HG03432 (cell line): ENCODE measurements around the gene DRP2.
A peak's percentile ranks its signal among the peaks of the same experiment; 100 is the strongest.
"Not testable (repeated sequence)": the region's sequence is repeated elsewhere in the genome, so short reads cannot be mapped to it uniquely, and the experiment has no call there.

ENCODE experiments used
- ATAC-seq: cut with Tn5 transposase; IDR thresholded peaks from one replicate; pipeline ENCODE4 v1.9.1; 2021; ENCODE audit warnings: mild to moderate bottlenecking, moderate library complexity; ENCODE audit not compliant: unreplicated experiment

Gene DRP2

GRCh38 chrX:101237041-101237440, 17.5 kb downstream of the DRP2 start:
- ATAC-seq: no peak

DNA sequence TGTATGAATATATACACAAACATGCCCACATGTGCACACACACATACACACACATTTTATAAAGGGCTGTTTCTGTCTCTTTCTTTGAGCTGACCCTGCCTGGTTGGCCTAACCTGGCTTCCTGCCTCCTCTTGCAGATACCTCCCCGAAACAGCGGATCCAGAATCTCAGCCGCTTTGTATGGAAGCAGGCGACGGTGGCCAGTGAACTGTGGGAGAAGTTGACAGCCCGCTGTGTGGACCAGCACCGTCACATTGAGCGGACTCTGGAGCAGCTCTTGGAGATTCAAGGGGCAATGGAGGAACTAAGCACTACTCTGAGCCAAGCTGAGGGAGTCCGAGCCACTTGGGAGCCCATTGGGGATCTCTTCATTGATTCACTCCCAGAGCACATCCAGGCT, 21.9 kb downstream of the DRP2 start:
- ATAC-seq: no peak

GRCh38 chrX:101252634-101253033, 33.0 kb downstream of the DRP2 start:
- no peak for ATAC-seq

- no peak for ATAC-seq
Measured at GRCh38 chrX:101257448-101258258, 38.1 kb downstream of the DRP2 start.

DNA sequence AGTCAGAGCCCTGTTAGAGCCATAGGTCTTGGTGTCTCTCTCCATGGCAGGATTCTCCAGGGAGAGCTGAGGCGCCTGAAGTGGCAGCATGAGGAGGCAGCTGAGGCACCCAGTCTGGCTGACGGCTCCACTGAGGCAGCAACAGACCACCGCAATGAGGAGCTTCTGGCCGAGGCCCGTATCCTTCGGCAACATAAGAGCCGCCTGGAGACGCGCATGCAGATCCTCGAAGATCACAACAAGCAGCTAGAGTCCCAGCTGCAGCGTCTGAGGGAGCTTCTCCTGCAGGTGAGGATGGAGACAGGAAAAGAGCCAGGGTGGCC, 38.6 kb downstream of the DRP2 start:
- ATAC-seq: no peak

GRCh38 chrX:101260435-101260834, 40.8 kb downstream of the DRP2 start:
- ATAC-seq: no peak

- no peak for ATAC-seq
Measured at GRCh38 chrX:101262590-101262989, 43.0 kb downstream of the DRP2 start.

DNA sequence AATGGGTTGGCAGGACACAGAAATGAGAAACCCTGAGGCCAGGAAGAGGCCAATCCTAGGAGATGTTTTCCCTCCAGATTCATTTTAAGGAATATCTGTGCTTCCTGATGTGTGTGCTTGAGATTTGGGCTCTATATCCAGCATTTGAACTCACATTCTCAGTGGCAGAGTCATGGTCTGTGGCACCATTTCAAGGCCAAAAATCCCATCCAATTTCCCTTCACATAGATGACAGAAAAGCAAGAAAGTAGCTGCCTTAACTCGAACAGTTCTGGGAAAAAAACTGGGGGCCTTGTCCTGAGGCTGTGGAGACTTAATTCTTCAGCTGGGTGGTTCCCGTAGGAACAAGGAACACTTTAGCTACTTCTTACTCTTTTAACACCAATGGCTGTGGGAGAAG, 44.2 kb downstream of the DRP2 start:
- ATAC-seq: no peak

DNA sequence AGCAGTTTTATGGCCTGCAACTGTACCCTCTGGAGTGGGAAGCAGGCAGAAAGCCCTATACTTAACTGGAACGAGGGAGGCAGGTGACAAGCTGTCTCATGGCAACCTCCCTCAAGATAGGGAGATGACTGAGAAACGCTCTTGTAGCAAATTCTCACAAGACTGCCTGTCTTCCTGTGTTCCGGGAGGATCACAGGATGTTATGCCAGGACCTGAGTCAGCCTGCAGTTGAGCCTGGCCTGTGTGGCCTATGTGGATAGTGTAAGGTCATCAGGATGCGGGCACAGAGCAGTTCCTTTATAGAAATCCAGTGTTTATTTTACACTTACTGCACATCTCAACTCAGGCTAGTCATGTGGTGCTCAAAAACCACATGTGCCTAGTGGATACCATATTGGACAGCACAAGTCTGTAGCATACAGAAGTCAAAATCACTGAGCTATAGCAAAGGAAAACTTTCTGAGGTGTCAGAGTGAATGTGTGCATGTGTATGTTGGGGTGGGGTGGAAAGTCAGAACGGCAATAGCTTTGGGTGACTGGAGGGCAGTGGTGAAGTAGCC, 46.4 kb downstream of the DRP2 start:
- ATAC-seq: no peak

- no peak for ATAC-seq
Measured at GRCh38 chrX:101274198-101274597, 54.6 kb downstream of the DRP2 start.

GRCh38 chrX:101276238-101276637, 56.7 kb downstream of the DRP2 start:
- ATAC-seq: no peak

DNA sequence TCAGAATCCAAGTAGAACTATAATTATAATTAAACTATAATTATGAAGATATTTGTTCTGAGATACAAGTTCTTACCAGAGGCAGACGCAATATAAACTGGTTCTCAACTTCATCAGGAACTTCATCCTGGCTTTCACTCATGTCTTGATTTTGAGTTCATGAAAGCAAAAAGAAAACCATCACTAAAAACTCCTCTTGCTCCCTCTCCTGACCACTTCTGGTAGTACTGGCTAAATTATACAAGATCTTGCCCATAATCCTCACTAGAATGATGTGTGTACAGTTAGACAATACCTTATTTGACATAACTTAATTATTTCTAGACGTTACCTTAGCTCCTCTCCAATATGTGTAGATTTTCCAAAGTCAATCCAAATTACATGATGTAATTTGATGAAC, 67.8 kb downstream of the DRP2 start:
- ATAC-seq: peak; percentile 53

DNA sequence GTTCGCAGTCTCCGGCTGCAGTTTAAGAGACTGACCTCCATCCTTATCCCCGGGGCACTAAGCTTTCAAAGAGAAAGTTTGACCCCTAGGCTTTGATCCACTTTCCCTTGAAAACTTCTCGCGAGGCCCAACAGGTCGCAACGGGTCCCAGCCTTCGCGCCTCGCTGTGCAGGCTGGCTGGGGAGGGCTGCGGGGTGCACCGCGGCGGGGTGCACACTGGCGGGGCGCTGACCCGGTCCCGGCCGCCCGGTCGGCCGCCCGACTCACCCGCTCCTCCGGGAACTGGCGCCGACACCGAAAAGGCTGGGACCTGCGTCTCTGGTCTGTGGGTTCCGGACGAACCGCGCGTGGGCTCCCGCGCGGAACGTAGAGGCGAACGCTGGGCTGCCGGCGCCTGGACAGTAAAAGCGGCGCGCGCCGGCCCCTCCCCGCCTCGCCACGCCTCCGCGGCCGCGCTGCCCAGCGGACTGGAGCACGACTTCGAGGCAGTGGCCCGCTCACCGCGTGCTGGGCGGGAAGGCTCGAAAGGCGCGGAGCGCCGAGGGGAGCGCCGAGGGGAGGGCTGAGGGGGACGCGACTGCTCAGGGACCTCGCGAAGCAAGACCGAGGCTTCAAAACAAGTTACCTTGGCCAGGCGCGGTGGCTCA, 71.5 kb downstream of the DRP2 start, which contains the start of gene TAF7L:
Gene TAF7L (minus strand): TSS at position 378 of the 647 bp plus-strand sequence. CDS start 3,791 bp downstream, outside the sequence.
- ATAC-seq: no peak

GRCh38 chrX:101295603-101296002, 76.0 kb downstream of the DRP2 start:
- not testable (repeated sequence) for ATAC-seq

DNA sequence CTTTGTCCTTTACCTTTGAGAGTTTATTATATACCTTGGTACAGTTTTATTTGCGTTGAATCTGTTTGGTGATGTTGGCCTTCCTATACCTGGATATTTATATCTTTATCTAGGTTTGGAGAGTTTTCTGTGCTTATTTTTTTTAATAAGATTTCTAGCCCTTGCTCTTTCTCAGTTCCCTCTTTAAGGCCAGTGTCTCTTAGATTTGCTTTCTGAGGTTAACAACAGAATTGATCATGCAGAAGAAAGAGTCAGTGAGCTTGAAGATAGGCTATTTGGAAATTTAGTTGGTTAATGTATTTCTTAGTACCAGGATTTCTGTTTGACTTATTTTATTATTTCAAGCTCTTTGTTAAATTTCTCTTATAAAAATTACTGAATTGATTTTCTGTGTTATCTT, 84.2 kb downstream of the DRP2 start:
- no peak for ATAC-seq
